MM.1S (cell line): ENCODE measurements around the gene TFAP2A.

Experiments
- DNase-seq: peaks from one replicate; pipeline ENCODE4 v3.0.0-alpha.2; 2015
- H2AFZ ChIP-seq: fragments of 300-600 bp; sonication (generic); 2 replicates; pipeline ENCODE4 v1.6.0; 2016; ENCODE audit warnings: antibody characterized with exemption, low read length
- H3F3A ChIP-seq: fragments of 300-600 bp; sonication (generic); 2 replicates; pipeline ENCODE4 v1.6.1; 2016; ENCODE audit warnings: mild to moderate bottlenecking, antibody characterized with exemption, low read length, moderate library complexity, mixed read lengths; ENCODE audit not compliant: insufficient read depth
- H3K27ac ChIP-seq: fragments of 300-600 bp; sonication (generic); 2 replicates; pipeline ENCODE4 v1.5.1; 2016; ENCODE audit warnings: mild to moderate bottlenecking, low read length
- H3K27me3 ChIP-seq: fragments of 300-600 bp; sonication (generic); replicated peaks from 2 replicates; pipeline ENCODE4 v1.6.0; 2016; ENCODE audit warnings: low read length; ENCODE audit not compliant: insufficient read depth
- H3K36me3 ChIP-seq: fragments of 300-600 bp; sonication (generic); replicated peaks from 2 replicates; pipeline ENCODE4 v1.6.1; 2016; ENCODE audit warnings: mild to moderate bottlenecking, low read length, mixed read lengths; ENCODE audit not compliant: insufficient read depth
- H3K4me1 ChIP-seq: fragments of 300-600 bp; sonication (generic); 2 replicates; pipeline ENCODE4 v1.6.1; 2016; ENCODE audit warnings: low read length, mixed read lengths
- H3K4me2 ChIP-seq: fragments of 300-600 bp; sonication (generic); 2 replicates; pipeline ENCODE4 v1.6.0; 2016; ENCODE audit warnings: low read depth, low read length
- H3K4me3 ChIP-seq: fragments of 300-600 bp; sonication (generic); 2 replicates; pipeline ENCODE4 v1.5.1; 2016; ENCODE audit warnings: low read length, mixed read lengths
- H3K79me2 ChIP-seq: fragments of 300-600 bp; sonication (generic); 2 replicates; pipeline ENCODE4 v1.6.1; 2016; ENCODE audit warnings: mixed run types, low read length, mixed read lengths
- H3K9ac ChIP-seq: fragments of 300-600 bp; sonication (generic); 2 replicates; pipeline ENCODE4 v1.6.1; 2016; ENCODE audit warnings: low read length, mixed read lengths
- H3K9me2 ChIP-seq: fragments of 300-600 bp; sonication (generic); replicated peaks from 2 replicates; pipeline ENCODE4 v1.6.1; 2016; ENCODE audit warnings: mild to moderate bottlenecking, low read length, mixed read lengths; ENCODE audit not compliant: insufficient read depth
- H3K9me3 ChIP-seq: fragments of 300-600 bp; sonication (generic); replicated peaks from 2 replicates; pipeline ENCODE4 v1.6.1; 2016; ENCODE audit warnings: mild to moderate bottlenecking, low read length, mixed read lengths; ENCODE audit not compliant: insufficient read depth
- H4K20me1 ChIP-seq: fragments of 300-600 bp; sonication (generic); 2 replicates; pipeline ENCODE4 v1.6.1; 2016; ENCODE audit warnings: mild to moderate bottlenecking, low read length, moderate library complexity, mixed read lengths; ENCODE audit not compliant: insufficient read depth
- CTCF ChIP-seq: fragments of 300-600 bp; sonication (generic); IDR thresholded peaks from 2 replicates; pipeline ENCODE4 v1.5.1; 2016; ENCODE audit warnings: antibody characterized with exemption, low read length, mixed read lengths
- EZH2 ChIP-seq: fragments of 300-600 bp; sonication (generic); optimal IDR thresholded peaks from 2 replicates; pipeline ENCODE3; 2017; ENCODE audit warnings: low read depth, mild to moderate bottlenecking, antibody characterized with exemption, low read length, mixed read lengths
- EZH2phosphoT487 ChIP-seq: fragments of 300-600 bp; sonication (generic); IDR thresholded peaks from 2 replicates; pipeline ENCODE4 v1.6.1; 2018; ENCODE audit warnings: antibody characterized with exemption, low read length

The TFAP2A gene

DNA sequence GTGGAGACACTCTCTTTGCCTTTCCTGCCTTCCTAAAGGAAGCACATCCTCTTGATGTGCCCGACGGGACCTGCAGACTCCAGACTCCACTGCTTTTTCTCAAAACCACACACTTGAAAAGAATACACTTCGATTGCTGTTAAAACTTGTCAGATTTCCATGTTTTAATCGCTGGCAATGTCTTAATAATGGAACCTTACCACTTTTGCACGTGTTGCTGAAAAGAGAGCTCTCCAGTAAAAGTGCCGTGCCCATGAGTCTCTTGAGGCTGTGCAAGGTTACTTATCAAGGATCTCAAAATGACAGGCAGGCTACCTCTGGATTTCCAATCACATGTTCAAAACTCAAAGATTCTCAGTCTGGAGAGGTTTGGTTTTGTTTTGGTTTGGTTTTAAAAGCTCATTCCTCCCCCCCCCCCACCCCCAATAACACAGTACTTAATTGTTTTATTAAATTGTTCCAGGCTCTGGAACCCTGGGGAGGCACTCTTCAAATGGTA, 12.0 kb upstream of the TFAP2A start:
- H3K9ac ChIP-seq, result peak overlapping the region; percentile 83
- H3K27ac ChIP-seq, result peak overlapping the region; percentile 60; the same call in 1 of the 2 replicates
- peaks cover 13% of the 10 kb centered on the region for H3K4me1 ChIP-seq
- H3K9me2 ChIP-seq, result no peaks in the 10 kb centered on the region
- TF ChIP-seq EZH2phosphoT487 (no peak), CTCF (no peak), EZH2 (no peak)
- H3K9me3 ChIP-seq, result no peaks in the 10 kb centered on the region
- H3K4me2 ChIP-seq, result peak overlapping the region; percentile 97
- peak overlapping the region; percentile 83 for H3K4me3 ChIP-seq
- DNase-seq, result no peak
- peaks cover 7% of the 10 kb centered on the region; the same call in 1 of the 2 replicates for H3F3A ChIP-seq
- no peaks in the 10 kb centered on the region for H4K20me1 ChIP-seq
- peak overlapping the region; percentile 98 for H2AFZ ChIP-seq
- H3K79me2 ChIP-seq, result no peaks in the 10 kb centered on the region
- H3K36me3 ChIP-seq, result no peaks in the 10 kb centered on the region
- H3K27me3 ChIP-seq, result no peaks in the 10 kb centered on the region; the same call in 1 of the 2 replicates

- peaks cover 10% of the 10 kb centered on the region for H3K4me1 ChIP-seq
- H3K79me2 ChIP-seq, result no peaks in the 10 kb centered on the region
- no peaks in the 10 kb centered on the region; the same call in 1 of the 2 replicates for H3K27me3 ChIP-seq
- TF ChIP-seq CTCF, result peak; percentile 31
- no peak for TF ChIP-seq EZH2
- no peak for TF ChIP-seq EZH2phosphoT487
- peak overlapping the region; percentile 83 for H3K4me3 ChIP-seq
- no peaks in the 10 kb centered on the region for H3K36me3 ChIP-seq
- H3F3A ChIP-seq, result peaks cover 7% of the 10 kb centered on the region; the same call in 1 of the 2 replicates
- peak; percentile 71 for DNase-seq
- H3K27ac ChIP-seq, result peak overlapping the region; percentile 60; the same call in 1 of the 2 replicates
- H4K20me1 ChIP-seq, result no peaks in the 10 kb centered on the region
- no peaks in the 10 kb centered on the region for H3K9me2 ChIP-seq
- no peaks in the 10 kb centered on the region for H3K9me3 ChIP-seq
- H3K9ac ChIP-seq, result peak overlapping the region; percentile 83
- peak overlapping the region; percentile 97 for H3K4me2 ChIP-seq
- H2AFZ ChIP-seq, result peak overlapping the region; percentile 98
Observed at GRCh38 chr6:10425975-10426780, 11.3 kb upstream of the TFAP2A start.

DNA sequence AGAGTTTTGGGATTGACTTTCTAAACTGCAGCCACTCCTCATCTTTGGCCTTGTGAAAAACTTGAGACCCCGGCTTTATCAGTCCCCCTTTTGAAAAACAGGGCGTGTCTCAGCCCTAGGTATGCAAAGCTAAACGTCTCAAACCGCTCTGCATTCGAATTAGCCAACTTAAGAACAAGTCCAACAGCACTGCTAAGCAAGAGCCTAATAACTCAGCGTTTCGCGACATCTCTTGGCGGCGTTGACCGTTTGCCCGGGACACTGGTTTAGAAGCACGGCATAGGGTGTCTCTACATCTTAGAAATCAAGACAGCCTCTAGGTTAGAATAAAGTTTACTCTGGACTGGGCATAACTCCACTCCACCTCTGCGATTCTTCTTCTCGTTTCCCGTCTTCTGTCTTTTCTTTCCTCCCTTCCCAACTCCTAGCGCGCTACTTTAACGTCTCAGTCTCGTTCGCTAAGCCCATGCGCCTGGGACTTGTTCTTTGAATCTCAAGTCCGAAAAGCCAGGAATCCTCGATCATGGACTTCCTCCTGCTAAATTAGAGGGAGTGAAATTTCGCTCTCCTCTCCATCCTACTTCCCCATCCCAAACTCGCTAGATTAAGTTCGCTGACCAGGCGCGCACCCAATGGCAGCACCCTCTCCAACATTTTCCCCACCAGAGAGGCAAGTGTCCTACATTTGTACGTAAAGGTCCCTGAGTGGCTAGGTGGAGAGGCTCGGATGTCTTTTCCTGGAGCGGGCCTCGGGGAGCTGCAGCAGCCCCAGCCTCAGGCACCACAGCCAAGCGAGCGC, 10.5 kb upstream of the TFAP2A start:
- Histone ChIP-seq H3K9me2 (no peaks in the 10 kb centered on the region), H3K4me2 (peak overlapping the region; percentile 97), H3K9ac (0 out of 2 replicates have a peak overlapping the region, but pooled peaks have one; percentile 83), H3K4me1 (peaks cover 10% of the 10 kb centered on the region), H2AFZ (peak overlapping the region; percentile 98), H3K79me2 (no peaks in the 10 kb centered on the region), H3K36me3 (no peaks in the 10 kb centered on the region), H3K27me3 (peaks cover 7% of the 10 kb centered on the region; the same call in 1 of the 2 replicates), H3F3A (peaks cover 7% of the 10 kb centered on the region; the same call in 1 of the 2 replicates), H4K20me1 (no peaks in the 10 kb centered on the region), H3K4me3 (peak overlapping the region; percentile 83), H3K27ac (no peak overlapping the region), H3K9me3 (no peaks in the 10 kb centered on the region)
- no peak for DNase-seq
- TF ChIP-seq EZH2phosphoT487 (no peak), EZH2 (no peak), CTCF (no peak)
